Measurements from ENCODE around the gene TNRC6C.
"Not testable (repeated sequence)": the region's sequence is repeated elsewhere in the genome, so short reads cannot be mapped to it uniquely, and the experiment has no call there.

Gene TNRC6C

DNA sequence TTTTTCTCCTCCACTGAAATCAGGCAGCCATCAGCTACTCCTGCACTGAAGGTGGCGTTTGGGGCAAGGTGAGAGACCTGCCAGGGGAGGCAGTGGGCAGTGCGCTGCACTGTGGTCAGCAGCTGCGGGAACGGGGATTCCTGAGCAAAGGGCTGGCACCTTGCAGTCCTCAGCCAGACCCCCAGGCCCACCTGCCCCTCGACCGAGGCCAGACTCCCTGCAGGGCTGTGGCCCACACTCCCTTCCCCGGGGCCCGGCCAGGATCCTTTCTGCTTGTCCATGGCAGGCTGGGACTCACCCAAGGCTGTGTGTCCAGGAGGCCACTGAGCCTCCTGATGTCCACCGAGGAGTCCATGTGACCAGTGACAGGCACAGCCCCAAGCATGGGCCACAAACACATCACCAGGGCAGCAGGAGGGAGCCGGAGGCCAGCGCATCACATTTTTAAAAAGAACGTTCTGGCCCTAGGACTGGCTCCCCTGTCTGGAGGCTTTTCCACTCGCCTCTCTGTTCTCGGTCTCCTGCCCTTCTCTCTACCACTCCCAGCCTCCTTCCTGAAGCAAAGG is 28.5 kb upstream of the TNRC6C start:
- no peak for DNase-seq (ENCODE audit: low spot score)

DNA sequence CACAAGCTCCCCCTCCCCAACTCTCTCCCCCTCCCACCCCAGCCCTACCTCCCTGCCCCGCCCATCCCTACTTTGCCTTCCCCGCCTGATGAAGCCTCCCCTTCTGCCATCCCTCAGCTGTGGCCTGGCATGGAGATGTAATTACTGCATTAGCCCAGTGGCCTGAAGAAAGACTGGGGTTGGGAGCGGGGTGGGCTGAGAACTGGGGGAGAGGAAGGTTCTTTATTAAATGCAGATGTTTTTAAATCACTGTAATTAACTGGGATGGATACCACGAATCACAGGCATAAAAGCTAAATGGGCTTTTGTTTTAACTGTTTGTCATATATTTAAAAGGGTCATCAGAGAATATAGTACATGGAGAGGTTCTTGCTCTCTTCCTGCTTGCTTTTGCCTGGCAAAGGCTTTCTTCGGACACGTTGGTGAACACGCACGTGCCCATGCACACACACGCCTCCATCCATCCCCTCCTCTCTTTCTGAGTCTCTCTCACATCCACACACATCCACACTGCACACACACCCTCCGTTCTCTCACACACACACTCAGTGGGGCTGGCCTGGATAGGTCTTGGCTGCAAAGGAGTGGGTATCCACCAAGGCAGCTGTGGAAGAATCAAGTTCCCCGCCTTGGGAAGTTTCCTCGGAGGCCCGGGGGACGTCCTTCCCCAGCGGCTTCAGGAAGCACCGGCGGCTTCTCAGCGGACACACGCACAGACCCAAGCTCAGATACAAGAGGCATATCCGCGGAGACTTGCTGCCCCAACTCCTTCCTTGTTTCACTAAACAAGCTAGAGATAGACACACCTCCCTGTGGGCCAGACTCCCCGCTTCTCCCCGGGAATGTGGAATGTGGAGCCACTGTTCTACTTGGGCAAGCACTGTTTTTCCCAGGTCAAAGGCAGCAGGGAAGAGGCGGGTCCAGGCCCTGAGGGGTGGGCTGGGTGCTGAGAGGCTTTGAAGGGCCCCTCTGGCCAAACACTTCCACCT is 27.4 kb upstream of the TNRC6C start:
- DNase-seq (ENCODE audit: low spot score) = no peak

DNA sequence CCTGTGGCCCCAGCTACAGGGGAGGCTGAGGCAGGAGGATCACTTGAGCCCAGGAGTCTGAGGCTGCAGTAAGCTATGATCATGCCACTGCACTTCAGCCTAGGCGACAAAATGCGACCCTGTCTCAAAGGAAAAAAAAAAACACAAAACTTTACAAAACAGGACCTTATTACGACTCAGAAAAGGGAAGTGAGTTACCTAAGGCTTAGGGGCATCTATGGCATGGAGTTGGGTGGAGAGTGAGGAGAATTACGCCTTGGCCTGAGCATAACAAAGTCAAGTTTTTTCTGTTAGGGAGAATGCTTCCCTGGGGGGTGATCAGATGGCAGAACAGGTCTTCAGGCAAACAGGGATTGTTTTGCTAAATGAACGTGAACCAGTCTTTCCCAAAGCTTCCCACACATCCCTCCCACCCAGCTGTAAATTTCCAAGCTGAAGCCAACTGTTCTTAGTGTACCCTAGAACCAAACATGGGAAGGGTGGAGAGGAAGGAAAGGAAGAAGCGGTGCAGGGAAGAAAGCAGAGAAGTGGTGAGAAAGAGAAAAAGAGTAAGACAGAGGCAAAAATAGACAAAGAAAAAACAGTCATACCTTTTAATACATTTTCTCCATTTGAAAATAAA is 24.6 kb upstream of the TNRC6C start:
- DNase-seq (ENCODE audit: low spot score) = no peak

DNA sequence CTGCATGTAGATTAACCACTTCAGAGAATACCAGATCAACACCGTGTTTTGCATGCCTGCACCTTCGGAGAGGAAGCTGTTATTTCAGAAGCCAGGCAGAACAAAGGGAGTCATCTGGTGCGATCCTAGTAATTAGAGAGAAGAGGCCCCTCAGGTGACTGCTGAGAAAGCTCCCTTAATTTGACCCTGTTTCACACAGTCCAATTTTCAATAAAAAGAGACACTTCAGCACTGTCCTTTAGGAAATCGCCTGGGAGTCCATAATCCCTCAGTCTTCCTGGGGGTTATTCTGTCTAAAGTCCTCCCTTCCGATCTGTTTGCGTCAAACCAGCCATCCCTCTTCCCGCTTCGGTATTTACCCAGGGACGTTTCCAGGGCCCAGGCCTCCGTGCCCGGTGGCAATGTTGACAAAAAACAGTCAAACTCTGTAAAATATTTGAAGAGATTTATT is 23.4 kb upstream of the TNRC6C start:
- DNase-seq (ENCODE audit: low spot score) = no peak

DNA sequence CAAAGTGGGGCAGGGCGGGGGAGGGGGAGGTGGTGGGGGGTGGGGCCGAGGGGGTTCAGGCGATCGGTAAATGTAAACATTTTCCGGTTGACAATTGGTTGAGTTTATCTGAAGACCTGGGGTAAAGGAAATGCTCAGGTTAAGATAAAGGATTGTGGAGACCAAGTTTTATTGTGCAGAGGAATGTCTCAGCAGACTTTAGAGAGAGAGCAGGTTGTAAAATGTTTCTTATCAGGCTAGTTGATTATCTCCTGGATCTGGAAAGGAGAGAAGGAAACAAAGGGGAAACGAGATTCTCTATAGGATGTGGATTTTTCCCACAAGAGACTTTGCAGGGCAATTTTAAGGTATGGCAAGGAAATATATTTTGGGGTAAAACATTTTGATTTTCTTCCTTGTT is 22.8 kb upstream of the TNRC6C start:
- DNase-seq (ENCODE audit: low spot score) = not testable (repeated sequence)

DNA sequence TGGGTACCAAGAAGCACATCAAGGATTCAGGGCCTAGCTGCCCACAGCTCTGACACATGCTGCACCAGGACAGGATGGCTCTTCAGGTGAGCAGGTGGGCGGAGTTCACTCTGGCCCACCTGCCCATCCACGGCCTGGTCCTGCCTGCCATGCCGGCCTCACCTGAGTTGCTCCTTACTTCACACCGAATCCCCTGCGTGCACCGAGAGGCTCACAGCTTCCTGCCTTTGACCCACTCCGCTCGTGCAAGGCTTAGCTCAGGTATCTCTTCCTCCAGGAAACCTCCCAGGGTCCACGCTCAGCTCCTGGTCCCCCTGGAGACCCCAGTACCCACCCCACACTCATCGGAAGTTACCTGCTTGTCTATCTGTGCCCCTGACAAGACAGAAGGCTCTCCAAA is 21.6 kb upstream of the TNRC6C start:
- DNase-seq (ENCODE audit: low spot score) = no peak

DNA sequence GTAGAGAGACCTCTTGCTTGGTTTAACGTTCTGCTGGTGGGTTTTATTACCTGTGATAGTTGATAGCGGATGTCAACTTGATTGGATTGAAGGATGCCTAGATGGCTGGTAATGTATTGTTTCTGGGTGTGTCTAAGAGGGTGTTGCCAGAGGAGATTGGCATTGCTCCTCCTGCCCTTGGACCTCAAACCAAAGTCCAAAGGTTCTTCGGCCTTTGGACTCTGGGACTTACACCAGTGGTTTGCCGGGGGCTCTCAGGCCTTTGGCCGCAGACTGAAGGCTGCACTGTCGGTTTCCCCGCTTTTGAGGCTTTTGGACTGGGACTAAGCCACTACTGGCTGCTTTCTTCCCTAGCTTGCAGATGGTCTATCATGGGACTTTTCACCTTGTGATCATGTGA is 17.5 kb upstream of the TNRC6C start:
- no peak for DNase-seq (ENCODE audit: low spot score)

DNA sequence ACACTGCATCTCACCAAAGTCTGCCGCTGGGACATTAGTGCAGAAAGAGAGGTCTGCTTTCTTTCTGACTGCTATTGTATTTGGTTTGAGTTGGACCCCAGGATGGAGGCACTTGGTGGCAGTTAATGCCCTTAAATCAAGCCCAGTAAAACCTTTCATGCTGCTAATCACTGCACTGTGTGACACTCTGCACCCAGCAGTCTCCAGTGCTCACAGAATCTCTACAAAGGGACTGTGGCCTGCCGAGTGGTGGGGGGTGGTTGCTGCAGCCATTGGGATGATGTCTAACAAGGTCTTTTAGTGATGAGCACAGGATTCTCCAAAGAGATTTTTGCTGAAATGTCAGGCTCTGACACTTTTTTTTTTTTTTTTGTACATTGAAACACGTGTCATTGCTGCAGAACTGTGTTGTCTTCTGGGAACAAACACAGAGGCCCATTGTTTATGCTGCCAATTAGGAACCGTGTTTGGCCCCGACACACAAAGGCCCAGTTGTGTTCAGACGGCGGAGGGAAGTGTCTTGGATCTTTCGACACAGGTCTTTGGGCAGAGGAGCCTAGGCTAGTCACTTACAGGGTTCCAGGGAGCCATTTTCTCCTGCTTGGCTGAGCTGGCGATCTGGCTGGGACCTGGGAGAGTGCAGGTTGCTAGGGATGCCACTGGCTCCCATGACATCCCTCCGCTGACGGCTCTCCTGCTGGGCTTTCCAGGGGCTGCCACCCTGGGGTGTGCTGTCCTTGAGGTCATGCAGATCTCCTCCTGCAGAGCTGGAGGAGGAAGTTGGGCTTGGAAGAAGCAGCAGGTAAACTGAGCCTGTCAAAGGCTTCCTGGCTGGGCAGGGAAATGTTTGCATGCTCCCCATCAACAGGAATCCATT is 16.2 kb upstream of the TNRC6C start:
- no peak for DNase-seq (ENCODE audit: low spot score)

DNA sequence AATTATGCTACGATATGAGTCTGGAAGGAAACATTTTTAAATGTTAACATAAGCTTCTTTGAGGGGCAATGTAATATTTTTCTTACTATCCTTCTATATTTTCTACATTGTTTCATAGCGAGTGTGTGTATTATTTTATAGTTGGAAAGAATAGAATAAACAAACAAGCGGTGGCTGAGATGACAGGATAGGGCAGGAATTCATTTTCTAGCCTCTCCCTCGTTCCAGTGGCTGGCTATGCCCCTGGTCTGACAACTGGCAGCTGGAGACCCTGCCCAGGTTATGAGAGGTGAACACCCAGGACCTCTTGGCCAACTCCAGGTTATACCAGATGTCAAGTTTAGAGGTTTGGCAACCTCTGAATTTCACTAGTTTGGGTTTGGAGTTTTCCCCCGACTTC is 14.5 kb upstream of the TNRC6C start:
- DNase-seq (ENCODE audit: low spot score) = no peak

DNA sequence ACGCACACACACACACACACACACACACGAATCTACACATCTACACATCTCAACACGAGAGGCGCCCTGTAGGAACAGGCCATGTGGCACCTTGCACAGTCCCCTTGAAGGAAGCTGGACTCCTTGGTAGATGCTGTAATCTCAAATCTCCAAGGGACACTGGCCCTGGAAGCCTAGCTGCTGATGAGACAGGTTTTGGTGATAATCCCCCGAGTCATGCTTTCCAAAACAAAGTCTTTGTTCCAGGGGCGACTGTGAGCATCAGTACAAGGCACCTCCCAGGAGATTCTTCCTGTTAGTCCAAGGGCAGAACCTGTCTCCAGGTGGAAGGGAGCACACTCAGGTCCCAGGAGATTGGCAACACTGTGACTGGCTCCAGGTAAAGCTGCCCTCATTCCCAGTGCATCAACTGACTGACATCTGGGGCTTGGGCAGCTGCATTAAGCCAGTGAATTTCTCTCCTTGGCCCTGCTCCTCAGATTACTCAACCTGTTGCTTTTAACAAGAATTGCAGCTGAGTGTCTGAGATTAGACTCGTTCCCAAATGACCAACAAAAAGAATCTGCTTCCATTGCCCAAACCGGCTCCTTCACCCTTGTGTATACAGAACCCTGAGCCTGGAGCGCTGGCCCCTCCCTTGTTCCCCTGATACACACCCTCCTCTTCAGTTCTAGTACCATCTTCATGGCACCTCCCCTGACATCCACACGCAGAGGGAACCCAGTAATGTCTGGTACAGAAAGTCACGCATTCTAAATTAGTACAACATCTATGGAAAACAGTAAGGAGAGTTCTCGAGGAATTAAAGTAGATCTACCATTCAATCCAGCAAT is 13.9 kb upstream of the TNRC6C start:
- DNase-seq (ENCODE audit: low spot score) = no peak

DNA sequence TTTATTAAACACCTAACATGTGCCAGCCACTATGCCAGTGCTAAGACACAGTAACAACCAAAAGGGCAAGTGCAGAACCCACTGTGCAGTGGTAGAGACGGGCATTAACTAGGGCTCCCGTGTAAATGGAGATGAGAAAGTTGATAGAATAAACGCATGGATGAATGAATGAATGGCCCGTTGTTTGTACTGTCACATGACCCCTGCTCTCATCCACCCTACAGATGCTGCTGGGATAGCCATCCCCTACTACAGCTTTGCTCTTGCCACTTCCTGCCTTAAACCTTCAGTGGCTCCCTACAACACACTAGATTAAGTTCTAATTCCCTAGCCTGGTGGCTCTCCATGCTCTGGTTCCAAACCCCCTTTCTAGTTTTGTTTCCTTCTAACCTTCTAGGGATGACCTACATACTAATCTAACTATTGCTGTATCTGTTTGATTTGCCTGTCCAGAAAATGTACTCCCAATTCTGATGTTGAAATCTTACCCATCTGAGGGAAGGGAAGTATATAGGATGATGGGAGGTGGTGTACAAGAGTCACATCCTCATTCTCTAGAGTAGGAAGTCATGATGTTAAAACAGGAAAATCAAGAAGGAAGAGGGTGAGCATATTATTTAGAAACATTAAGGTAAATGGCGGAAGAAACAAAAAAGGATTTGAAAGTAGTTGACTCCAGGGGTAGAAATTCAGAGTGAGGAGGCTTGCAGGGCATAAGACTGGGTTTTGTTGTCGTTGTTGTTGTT is 11.4 kb upstream of the TNRC6C start:
- no peak for DNase-seq (ENCODE audit: low spot score)

DNA sequence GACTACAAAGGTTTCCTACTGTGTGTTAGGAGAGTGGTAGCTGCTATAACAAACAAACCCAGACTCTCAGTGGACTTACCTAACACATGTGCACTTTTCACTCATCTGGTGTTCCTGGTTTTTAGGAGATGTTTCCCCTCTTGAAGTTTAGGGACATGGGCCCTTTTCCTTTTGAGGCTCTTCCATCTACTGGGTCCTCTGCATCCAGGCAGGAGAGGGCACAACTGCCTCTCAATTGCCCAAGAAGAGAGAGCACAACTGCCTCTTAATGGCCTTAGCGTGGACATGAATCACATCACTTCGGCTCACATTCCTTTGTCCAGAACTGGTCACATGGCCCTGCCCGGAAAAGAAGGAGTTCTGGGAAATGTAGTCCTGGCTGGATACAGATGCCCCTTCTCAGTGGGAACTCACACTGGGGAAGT is 9.8 kb upstream of the TNRC6C start:
- no peak for DNase-seq (ENCODE audit: low spot score)

DNA sequence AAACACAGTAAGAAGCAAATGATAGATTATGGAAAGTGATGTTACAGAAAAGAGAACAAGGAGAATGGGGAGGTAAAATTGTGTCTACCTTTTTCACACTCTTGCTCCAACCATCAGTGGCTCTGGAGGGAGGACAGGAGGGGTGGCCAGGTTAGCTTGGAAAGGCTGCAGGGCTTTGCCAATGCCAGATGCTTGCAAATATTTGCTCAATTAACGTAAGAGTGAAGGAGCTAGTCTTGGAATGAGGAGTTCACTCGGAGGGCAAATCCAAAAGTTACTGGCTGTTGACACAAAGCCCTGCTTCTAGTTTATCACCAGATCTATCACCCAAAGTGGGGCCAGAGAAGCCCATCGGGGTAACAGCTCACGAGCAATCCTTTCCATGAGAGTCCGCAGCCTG is 7.4 kb upstream of the TNRC6C start:
- DNase-seq (ENCODE audit: low spot score) = no peak

DNA sequence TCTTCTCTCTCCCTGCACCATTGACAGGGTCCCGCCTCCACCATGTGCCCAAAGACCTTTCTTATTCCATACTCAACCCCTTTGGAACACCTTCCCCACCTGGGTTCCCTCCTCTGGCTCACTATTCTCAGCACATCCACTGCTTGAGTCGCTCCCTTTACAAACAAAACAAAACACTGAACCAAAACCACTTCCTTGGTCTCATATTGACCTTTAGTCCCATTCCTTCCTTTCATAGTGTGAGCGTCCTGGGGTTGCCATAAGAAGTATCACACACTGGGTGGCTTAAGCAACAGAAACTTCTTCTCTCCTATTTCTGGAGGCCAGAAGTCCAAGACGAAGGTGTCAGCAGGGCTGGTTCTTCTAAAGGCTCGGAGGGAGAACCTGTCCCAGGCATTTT is 6.1 kb upstream of the TNRC6C start:
- DNase-seq (ENCODE audit: low spot score) = no peak

DNA sequence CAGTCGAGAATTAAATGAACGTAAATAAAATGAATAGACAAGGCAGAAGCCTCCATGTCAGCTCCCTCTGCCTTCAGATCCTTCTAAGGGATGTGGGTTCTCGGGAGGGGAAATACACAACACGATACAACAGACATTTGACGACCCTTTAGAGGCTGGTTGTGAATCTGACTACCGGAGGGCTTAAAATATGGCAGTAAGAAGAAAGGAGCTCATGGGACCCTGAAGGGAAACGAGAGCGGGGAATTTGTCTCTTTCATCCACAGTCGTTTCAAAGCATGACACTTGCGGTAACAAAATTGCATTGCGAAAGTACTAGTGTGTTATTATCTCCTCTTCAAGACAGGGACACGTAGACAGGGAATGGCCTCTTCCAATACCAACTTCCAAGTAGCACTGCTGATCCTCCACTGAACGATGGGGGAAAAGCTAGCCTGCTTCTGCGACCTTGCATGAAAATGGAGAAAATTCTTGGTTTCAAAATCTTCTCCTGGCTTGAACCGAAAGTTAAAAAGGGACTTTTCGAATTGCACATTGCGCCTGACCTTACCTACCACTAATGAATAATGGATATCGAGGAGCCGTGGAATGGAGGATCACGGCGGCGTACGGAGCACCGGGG is 1.2 kb upstream of the TNRC6C start:
- no peak for DNase-seq (ENCODE audit: low spot score)

DNA sequence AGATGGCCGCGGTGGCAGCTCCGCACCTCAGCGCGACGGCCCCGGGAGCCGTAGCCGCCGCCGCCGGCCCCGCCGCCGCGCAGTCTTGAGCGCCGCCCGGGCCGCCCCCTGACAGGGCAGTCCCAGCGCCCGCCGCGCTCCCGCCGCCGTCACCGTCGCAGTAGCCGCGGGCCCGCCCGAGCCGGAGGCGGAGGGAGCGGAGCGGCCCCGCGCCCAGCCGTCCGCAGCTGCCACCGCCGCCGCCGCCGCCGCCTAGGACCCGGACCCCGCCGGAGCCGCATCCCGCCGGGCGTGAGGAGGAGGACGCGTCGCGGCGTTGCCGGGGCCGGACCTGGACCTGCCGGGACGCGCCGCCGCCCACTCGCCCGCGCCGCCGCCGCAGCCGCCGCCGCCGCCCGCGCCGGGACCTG is 218 bp downstream of the TNRC6C start:
- no peak for DNase-seq (ENCODE audit: low spot score)

DNA sequence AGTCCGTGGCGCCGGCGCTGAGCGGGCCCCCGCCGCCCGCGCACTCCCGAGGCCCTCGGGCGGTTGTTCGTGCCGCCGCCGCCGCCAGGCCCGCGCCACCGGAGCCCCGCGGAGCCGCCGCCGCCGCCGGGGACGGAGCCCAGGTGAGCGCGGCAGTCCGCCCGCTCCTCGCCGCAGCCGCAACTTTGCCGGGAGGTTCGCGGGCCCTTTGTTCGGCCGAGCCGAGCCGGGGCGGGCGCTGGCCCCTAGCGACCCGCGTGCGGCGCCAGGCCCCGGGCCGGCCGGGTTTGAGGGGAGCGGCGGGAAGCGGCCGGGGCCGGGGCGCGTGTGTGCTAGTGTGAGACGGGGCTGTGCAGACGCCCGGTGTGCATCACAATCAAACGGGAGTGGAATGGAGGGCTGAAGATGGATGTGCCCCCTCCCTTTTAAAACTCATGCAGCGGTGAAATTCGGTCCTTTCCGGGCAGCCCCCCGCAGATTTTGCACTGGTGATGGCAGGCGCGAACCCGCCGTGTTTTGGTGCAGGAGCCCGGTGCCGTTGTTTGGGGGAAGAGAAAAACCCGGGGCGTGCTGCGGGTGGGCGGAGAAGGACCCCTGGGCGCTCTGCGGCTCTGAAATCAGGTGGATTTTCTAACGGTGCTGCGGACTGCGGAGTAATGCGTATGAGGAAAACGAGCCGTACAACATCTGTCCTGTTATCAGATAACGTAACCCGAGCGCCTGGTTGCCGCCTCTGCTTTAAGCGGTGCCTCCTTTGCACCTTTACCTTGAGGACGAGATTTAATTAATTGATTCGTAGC is 823 bp downstream of the TNRC6C start:
- DNase-seq (ENCODE audit: low spot score) = no peak

DNA sequence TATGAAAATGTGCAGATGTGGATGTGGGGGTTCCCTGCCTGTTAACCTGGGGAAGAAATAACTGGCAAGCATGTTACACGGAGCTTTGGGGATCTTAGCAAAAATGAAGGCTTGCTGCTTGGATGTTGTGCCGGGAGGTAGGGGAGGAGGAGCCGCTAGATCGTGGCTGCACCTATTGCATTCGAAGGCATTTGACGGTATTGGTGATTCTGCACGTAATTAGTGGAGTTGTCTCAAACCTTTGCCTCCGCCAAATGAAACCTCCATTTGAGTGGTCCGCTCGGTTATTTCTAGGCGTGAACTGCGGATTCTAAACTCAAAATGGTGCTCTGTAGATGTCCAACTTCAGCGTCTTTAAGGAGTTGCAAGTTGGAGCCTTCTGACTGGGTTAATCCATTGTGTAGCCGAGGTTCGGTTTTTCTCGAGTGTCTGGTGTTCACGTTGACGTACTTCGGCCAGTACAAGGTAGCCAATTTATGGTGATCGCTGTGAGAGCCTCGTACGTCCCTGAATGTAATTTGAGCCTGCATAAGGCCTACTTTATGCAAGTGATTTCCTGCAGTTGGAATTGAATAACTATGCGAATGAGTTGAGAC is 1.5 kb downstream of the TNRC6C start:
- no peak for DNase-seq (ENCODE audit: low spot score)

DNA sequence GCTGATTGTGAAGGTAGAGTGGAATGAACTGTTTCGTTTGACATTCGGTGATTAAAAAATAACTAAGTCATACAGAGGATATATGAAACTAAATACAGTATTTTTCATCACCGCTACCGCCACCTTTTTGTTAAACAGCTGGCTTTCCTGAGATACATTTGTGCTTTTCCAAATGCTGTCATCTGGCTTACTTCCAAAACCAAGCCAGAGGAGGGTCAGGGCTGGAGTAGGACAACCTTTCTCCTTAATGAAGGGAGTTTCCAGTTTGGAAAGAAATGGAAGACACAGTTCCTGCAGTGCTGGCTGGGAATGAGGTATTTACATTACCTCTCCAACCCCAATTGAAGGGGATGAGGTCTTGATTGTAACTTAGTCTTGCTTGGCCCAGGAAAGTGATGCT is 3.2 kb downstream of the TNRC6C start:
- no peak for DNase-seq (ENCODE audit: low spot score)

All from left forelimb (tissue), 1 donor.